ENCODE results near the gene FBXL15.

Gene FBXL15

GRCh38 chr10:102424145-102424544, 3.5 kb downstream of the FBXL15 start:
- no peak for TF ChIP-seq Cebpa-rat (IDR thresholded peaks at IDR 0.05)
- Histone ChIP-seq H3K27ac (no peak overlapping the region), H3K4me2 (no peak overlapping the region), H3K27me3 (peaks cover 7% of the 10 kb centered on the region), H3K4me1 (peaks cover 29% of the 10 kb centered on the region), H3K4me3 (no peak overlapping the region), H3K9me3 (no peaks in the 10 kb centered on the region), H4K20me1 (peaks cover 50% of the 10 kb centered on the region; the same call in 1 of the 2 replicates), H3K9ac (no peak overlapping the region), H3K36me3 (peaks cover 52% of the 10 kb centered on the region)

- H3K4me3 ChIP-seq, result no peak overlapping the region
- H3K27ac ChIP-seq, result no peak overlapping the region
- H3K9ac ChIP-seq, result no peak overlapping the region
- H3K36me3 ChIP-seq, result peaks cover 59% of the 10 kb centered on the region
- peaks cover 50% of the 10 kb centered on the region; the same call in 1 of the 2 replicates for H4K20me1 ChIP-seq
- H3K9me3 ChIP-seq, result no peaks in the 10 kb centered on the region
- peaks cover 21% of the 10 kb centered on the region for H3K4me1 ChIP-seq
- no peak overlapping the region for H3K4me2 ChIP-seq
- no peaks in the 10 kb centered on the region for H3K27me3 ChIP-seq
- no peak for TF ChIP-seq Cebpa-rat (IDR thresholded peaks at IDR 0.05)
Observed at GRCh38 chr10:102424916-102425315, 4.3 kb downstream of the FBXL15 start.

GRCh38 chr10:102425444-102425843, 4.8 kb downstream of the FBXL15 start:
- TF ChIP-seq Cebpa-rat (IDR thresholded peaks at IDR 0.05), result no peak
- Histone ChIP-seq H3K27me3 (no peaks in the 10 kb centered on the region), H3K4me3 (no peak overlapping the region), H3K4me1 (peaks cover 16% of the 10 kb centered on the region), H3K27ac (no peak overlapping the region), H3K4me2 (no peak overlapping the region), H3K9ac (no peak overlapping the region), H3K36me3 (peaks cover 59% of the 10 kb centered on the region), H3K9me3 (no peaks in the 10 kb centered on the region), H4K20me1 (peaks cover 50% of the 10 kb centered on the region; the same call in 1 of the 2 replicates)

GRCh38 chr10:102426803-102427287, 6.2 kb downstream of the FBXL15 start:
- TF ChIP-seq Cebpa-rat (IDR thresholded peaks at IDR 0.05), result no peak
- H3K9ac ChIP-seq, result no peak overlapping the region
- H3K4me2 ChIP-seq, result no peak overlapping the region
- no peaks in the 10 kb centered on the region for H3K27me3 ChIP-seq
- peaks cover 48% of the 10 kb centered on the region; the same call in 1 of the 2 replicates for H4K20me1 ChIP-seq
- peaks cover 25% of the 10 kb centered on the region for H3K4me1 ChIP-seq
- no peak overlapping the region for H3K4me3 ChIP-seq
- H3K27ac ChIP-seq, result no peak overlapping the region
- H3K36me3 ChIP-seq, result peaks cover 59% of the 10 kb centered on the region
- no peaks in the 10 kb centered on the region for H3K9me3 ChIP-seq

DNA sequence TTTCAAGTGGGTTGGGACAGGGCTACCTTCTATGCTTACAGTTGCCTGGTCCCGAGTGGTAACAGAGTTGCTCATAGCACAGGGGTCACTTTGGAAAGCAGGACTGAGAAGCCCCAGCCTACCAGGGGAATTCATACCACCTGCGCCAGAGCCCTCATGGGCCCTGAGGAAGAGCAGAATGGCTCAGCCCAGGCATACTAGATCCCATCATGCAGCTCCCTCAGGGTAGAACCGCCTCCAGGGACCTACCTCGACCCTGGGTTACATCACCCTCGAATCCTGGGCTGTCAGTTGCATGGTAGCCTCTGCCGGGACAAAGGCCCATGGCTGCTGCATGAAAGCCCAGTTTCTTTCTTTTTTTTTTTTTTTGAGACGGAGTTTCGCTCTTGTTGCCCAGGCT, 8.8 kb downstream of the FBXL15 start:
- Histone ChIP-seq H3K4me3 (no peak overlapping the region), H4K20me1 (peaks cover 26% of the 10 kb centered on the region; the same call in 1 of the 2 replicates), H3K36me3 (peaks cover 43% of the 10 kb centered on the region), H3K27me3 (peaks cover 9% of the 10 kb centered on the region; the same call in 1 of the 2 replicates), H3K9ac (no peak overlapping the region), H3K4me1 (peaks cover 28% of the 10 kb centered on the region), H3K9me3 (no peaks in the 10 kb centered on the region), H3K4me2 (no peak overlapping the region), H3K27ac (no peak overlapping the region)
- TF ChIP-seq Cebpa-rat (IDR thresholded peaks at IDR 0.05), result no peak

DNA sequence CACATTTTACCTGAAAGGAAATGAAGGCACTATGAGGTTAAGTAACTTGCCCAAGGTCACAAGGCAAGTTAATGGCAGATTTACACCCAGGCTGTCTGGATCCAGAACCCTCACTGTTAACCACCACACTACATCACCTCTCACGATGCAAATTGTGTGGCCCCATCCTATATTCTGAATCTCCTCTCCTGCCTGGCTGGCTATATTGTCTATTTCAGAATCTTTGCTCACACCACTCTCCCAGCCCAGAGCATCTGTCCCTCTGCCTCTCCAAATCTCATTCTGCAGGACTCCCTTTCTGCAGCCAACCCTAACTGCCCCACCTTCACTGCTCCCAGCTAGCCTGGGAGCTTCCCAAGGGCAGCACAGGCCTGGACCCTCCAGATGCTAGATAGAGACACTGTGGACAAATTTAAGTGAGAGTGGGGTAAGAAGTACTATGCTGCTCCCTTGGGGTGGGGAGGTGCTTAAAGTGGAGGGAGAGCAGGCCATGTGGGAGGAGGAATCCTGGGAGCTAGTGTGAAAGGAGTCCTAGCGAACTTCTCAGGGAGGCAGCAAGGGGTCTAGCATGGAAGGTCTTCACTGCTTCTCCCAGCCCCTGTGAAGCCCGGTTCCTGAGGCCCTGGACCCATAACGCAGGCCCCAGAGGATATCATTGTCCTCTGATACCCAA, 11.0 kb downstream of the FBXL15 start:
- H3K4me1 ChIP-seq, result peaks cover 48% of the 10 kb centered on the region
- peaks cover 25% of the 10 kb centered on the region for H3K36me3 ChIP-seq
- H3K27me3 ChIP-seq, result peaks cover 28% of the 10 kb centered on the region
- H3K4me2 ChIP-seq, result peak overlapping the region; percentile 98
- H3K9ac ChIP-seq, result peak overlapping the region; percentile 96
- no peak for TF ChIP-seq Cebpa-rat (IDR thresholded peaks at IDR 0.05)
- H3K9me3 ChIP-seq, result no peaks in the 10 kb centered on the region
- peaks cover 8% of the 10 kb centered on the region; the same call in 1 of the 2 replicates for H4K20me1 ChIP-seq
- peak overlapping the region; percentile 96 for H3K4me3 ChIP-seq
- peak overlapping the region; percentile 94 for H3K27ac ChIP-seq

DNA sequence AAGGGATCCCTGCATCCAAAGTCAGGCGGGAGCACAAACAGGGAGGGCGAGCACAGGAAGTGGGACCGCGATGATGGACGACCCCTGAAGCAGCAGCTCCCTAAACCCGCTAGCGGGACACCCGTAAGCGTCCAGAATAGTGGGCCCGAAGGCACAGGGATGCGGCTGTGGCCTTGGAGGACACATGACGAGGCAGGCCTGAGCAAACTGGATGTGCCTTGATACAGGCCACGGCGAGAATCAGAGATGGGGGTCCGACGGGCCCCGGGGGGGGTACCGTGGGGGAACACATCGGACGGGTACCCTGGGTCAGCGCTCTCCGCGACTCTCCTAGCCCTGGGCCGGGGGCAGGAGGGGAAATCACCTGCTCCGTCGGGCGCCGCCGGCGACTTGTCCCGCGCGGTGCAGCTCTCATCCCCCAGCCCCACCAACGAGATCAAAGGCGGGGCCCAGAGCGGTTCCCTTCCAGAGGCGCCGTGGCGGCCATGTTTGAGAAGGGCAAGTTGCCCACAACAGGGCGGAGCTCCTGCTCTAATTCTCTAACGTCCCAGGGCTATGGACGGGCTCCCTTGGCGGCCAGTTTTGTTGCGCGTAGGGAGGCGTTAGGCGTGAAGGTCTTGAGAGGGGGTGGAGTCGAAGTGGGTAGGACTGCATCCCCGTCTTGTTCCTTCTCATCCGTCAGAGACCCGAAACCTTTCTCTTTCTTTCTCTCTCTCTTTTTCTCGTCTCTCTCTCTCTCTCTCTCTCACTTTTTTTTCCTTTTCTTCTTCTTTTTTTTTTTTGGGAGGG, 11.7 kb downstream of the FBXL15 start, which contains the start of gene CUEDC2:
Gene CUEDC2 (minus strand): TSS at position 413 of the 789 bp plus-strand sequence. CDS start 7,386 bp downstream, outside the sequence.
- peak within 1 kb of the TSS; percentile 94 for H3K27ac ChIP-seq
- H4K20me1 ChIP-seq, result peaks cover under 1% of the 10 kb centered on the region; the same call in 1 of the 2 replicates
- H3K9me3 ChIP-seq, result no peaks in the 10 kb centered on the region
- peaks cover 52% of the 10 kb centered on the region for H3K4me1 ChIP-seq
- H3K9ac ChIP-seq, result peak within 1 kb of the TSS; percentile 96
- peak within 1 kb of the TSS; percentile 96 for H3K4me3 ChIP-seq
- peaks cover 28% of the 10 kb centered on the region for H3K27me3 ChIP-seq
- H3K4me2 ChIP-seq, result peak within 1 kb of the TSS; percentile 98
- peaks cover 17% of the 10 kb centered on the region for H3K36me3 ChIP-seq
- TF ChIP-seq Cebpa-rat (IDR thresholded peaks at IDR 0.05), result no peak

GRCh38 chr10:102433619-102434046, 13.0 kb downstream of the FBXL15 start:
- Histone ChIP-seq H3K27ac (0 out of 2 replicates have a peak overlapping the region, but pooled peaks have one; percentile 22), H3K36me3 (peaks cover 8% of the 10 kb centered on the region), H3K9ac (no peak overlapping the region), H3K4me1 (peaks cover 60% of the 10 kb centered on the region), H3K9me3 (no peaks in the 10 kb centered on the region), H4K20me1 (no peaks in the 10 kb centered on the region), H3K4me2 (peak overlapping the region; percentile 98), H3K27me3 (peaks cover 28% of the 10 kb centered on the region), H3K4me3 (no peak overlapping the region)
- no peak for TF ChIP-seq Cebpa-rat (IDR thresholded peaks at IDR 0.05)

GRCh38 chr10:102434394-102435132, 13.9 kb downstream of the FBXL15 start:
- 0 out of 2 replicates have a peak overlapping the region, but pooled peaks have one; percentile 41 for H3K4me3 ChIP-seq
- no peaks in the 10 kb centered on the region for H3K9me3 ChIP-seq
- H3K4me1 ChIP-seq, result peaks cover 61% of the 10 kb centered on the region
- no peak overlapping the region for H3K9ac ChIP-seq
- no peak for TF ChIP-seq Cebpa-rat (IDR thresholded peaks at IDR 0.05)
- H3K27ac ChIP-seq, result peak overlapping the region; percentile 49; the same call in 1 of the 2 replicates
- peaks cover 28% of the 10 kb centered on the region for H3K27me3 ChIP-seq
- H3K4me2 ChIP-seq, result peak overlapping the region; percentile 98
- H4K20me1 ChIP-seq, result no peaks in the 10 kb centered on the region
- peaks cover 2% of the 10 kb centered on the region for H3K36me3 ChIP-seq
